ENCODE measurements around the gene EIF4G3. TPM values are rescaled to one million over a fixed set of nuclear protein-coding genes. Genes with fewer than 3 reads are reported as not detected.

Gene EIF4G3
- total and polyA plus RNA-seq, 10 of the 15 experiments (the other 5 are each of a cell fraction or from before 2014, with no cell fraction given): 7.4 to 45.1 (median 29.1) TPM

GRCh38 chr1:21022279-21023040, 154.2 kb downstream of the EIF4G3 start (continued):
- TF ChIP-seq ZBED1 (IDR thresholded peaks at IDR 0.05; ENCODE audit: borderline replicate concordance) (0 out of 2 replicates have a peak, but pooled peaks have one; percentile 34), ZNF207 (IDR thresholded peaks at IDR 0.05; ENCODE audit: borderline replicate concordance) (0 out of 2 replicates have a peak, but pooled peaks have one; percentile 26), MEF2B (IDR thresholded peaks at IDR 0.05; ENCODE audit: partially characterized antibody, poor library complexity, severe bottlenecking) (peak; percentile 64), E4F1 (IDR thresholded peaks at IDR 0.05; ENCODE audit: borderline replicate concordance, partially characterized antibody) (peak; percentile 17), PAX8 (IDR thresholded peaks at IDR 0.05) (peak; percentile 71), RAD51 (IDR thresholded peaks at IDR 0.05) (peak; percentile 62), MLLT1 (IDR thresholded peaks at IDR 0.05) (0 out of 2 replicates have a peak, but pooled peaks have one; percentile 55), YY1 (IDR thresholded peaks at IDR 0.05; ENCODE audit: low read depth, low read length) (peak; percentile 41; the same call in 1 of the 2 replicates), GATAD2B (conservative IDR thresholded peaks at IDR 0.05; ENCODE audit: low read depth) (0 out of 2 replicates have a peak, but pooled peaks have one; percentile 64), KDM1A (IDR thresholded peaks at IDR 0.05; ENCODE audit: borderline replicate concordance) (no peak), MTA2 (IDR thresholded peaks at IDR 0.05; ENCODE audit: low read depth) (peak; percentile 97), CREB1 (IDR thresholded peaks at IDR 0.05; ENCODE audit: low read depth) (peak; percentile 52; the same call in 1 of the 2 replicates), ATF7 (IDR thresholded peaks at IDR 0.05; ENCODE audit: low read depth) (peak; percentile 92), ETV6 (conservative IDR thresholded peaks at IDR 0.05 in 1 of 2, IDR thresholded peaks at IDR 0.05 in 1 of 2; ENCODE audit: borderline replicate concordance in 1 of 2, low read depth in 1 of 2) (peak in 1 of 2 experiments; percentile 62; a peak in 2 of 4 replicates), EGR1 (IDR thresholded peaks at IDR 0.05; ENCODE audit: borderline replicate concordance in 1 of 2, low read depth in 2 of 2, low read length in 2 of 2) (no peak), HCFC1 (IDR thresholded peaks at IDR 0.05; ENCODE audit: low read length) (no peak), PAX5 (IDR thresholded peaks at IDR 0.05; ENCODE audit: borderline replicate concordance, low read depth, low read length) (0 out of 2 replicates have a peak, but pooled peaks have one; percentile 20), SMC3 (IDR thresholded peaks at IDR 0.05; ENCODE audit: borderline replicate concordance, low read length) (no peak)
- TF ChIP-seq, protein P1, sequence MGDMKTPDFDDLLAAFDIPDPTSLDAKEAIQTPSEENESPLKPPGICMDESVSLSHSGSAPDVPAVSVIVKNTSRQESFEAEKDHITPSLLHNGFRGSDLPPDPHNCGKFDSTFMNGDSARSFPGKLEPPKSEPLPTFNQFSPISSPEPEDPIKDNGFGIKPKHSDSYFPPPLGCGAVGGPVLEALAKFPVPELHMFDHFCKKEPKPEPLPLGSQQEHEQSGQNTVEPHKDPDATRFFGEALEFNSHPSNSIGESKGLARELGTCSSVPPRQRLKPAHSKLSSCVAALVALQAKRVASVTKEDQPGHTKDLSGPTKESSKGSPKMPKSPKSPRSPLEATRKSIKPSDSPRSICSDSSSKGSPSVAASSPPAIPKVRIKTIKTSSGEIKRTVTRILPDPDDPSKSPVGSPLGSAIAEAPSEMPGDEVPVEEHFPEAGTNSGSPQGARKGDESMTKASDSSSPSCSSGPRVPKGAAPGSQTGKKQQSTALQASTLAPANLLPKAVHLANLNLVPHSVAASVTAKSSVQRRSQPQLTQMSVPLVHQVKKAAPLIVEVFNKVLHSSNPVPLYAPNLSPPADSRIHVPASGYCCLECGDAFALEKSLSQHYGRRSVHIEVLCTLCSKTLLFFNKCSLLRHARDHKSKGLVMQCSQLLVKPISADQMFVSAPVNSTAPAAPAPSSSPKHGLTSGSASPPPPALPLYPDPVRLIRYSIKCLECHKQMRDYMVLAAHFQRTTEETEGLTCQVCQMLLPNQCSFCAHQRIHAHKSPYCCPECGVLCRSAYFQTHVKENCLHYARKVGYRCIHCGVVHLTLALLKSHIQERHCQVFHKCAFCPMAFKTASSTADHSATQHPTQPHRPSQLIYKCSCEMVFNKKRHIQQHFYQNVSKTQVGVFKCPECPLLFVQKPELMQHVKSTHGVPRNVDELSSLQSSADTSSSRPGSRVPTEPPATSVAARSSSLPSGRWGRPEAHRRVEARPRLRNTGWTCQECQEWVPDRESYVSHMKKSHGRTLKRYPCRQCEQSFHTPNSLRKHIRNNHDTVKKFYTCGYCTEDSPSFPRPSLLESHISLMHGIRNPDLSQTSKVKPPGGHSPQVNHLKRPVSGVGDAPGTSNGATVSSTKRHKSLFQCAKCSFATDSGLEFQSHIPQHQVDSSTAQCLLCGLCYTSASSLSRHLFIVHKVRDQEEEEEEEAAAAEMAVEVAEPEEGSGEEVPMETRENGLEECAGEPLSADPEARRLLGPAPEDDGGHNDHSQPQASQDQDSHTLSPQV (IDR thresholded peaks at IDR 0.05): 0 out of 2 replicates have a peak, but pooled peaks have one; percentile 23
- TF ChIP-seq, protein P2, sequence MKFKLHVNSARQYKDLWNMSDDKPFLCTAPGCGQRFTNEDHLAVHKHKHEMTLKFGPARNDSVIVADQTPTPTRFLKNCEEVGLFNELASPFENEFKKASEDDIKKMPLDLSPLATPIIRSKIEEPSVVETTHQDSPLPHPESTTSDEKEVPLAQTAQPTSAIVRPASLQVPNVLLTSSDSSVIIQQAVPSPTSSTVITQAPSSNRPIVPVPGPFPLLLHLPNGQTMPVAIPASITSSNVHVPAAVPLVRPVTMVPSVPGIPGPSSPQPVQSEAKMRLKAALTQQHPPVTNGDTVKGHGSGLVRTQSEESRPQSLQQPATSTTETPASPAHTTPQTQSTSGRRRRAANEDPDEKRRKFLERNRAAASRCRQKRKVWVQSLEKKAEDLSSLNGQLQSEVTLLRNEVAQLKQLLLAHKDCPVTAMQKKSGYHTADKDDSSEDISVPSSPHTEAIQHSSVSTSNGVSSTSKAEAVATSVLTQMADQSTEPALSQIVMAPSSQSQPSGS (IDR thresholded peaks at IDR 0.05; ENCODE audit: low read length): peak; percentile 65

Data from GM12878 (cell line).